HG02798 (cell line): ENCODE results near the gene BCL2L1.
"Not testable (repeated sequence)": the region's sequence is repeated elsewhere in the genome, so short reads cannot be mapped to it uniquely, and the experiment has no call there.

Experiments used
- ATAC-seq: cut with Tn5 transposase; IDR thresholded peaks from one replicate; pipeline ENCODE4 v1.9.1; 2021; ENCODE audit warnings: mild to moderate bottlenecking; ENCODE audit not compliant: unreplicated experiment, poor library complexity

Gene BCL2L1

GRCh38 chr20:31678389-31679356, 44.0 kb downstream of the BCL2L1 start:
- no peak for ATAC-seq

- ATAC-seq, result no peak
Measured at GRCh38 chr20:31677553-31678260, 45.0 kb downstream of the BCL2L1 start.

- ATAC-seq, result no peak
Measured at GRCh38 chr20:31676609-31676989, 46.1 kb downstream of the BCL2L1 start.

- ATAC-seq, result peak; percentile 67
Measured at GRCh38 chr20:31675828-31676608, 46.6 kb downstream of the BCL2L1 start.

- ATAC-seq, result peak; percentile 59
Measured at GRCh38 chr20:31674895-31675827, 47.5 kb downstream of the BCL2L1 start.

- no peak for ATAC-seq
Measured at GRCh38 chr20:31673943-31674463, 48.7 kb downstream of the BCL2L1 start.

- ATAC-seq, result no peak
Measured at GRCh38 chr20:31673435-31673834, 49.2 kb downstream of the BCL2L1 start.

GRCh38 chr20:31671324-31671723, 51.3 kb downstream of the BCL2L1 start:
- no peak for ATAC-seq

GRCh38 chr20:31670371-31671228, 52.1 kb downstream of the BCL2L1 start:
- ATAC-seq, result no peak

GRCh38 chr20:31669876-31670275, 52.8 kb downstream of the BCL2L1 start:
- ATAC-seq, result no peak

- not testable (repeated sequence) for ATAC-seq
Measured at GRCh38 chr20:31668944-31669343, 53.7 kb downstream of the BCL2L1 start.

GRCh38 chr20:31667315-31668285, 55.1 kb downstream of the BCL2L1 start:
- ATAC-seq, result no peak

GRCh38 chr20:31666258-31667042, 56.2 kb downstream of the BCL2L1 start:
- no peak for ATAC-seq

GRCh38 chr20:31665753-31666152, 56.9 kb downstream of the BCL2L1 start:
- ATAC-seq, result no peak

- ATAC-seq, result no peak
Measured at GRCh38 chr20:31664696-31665354, 57.8 kb downstream of the BCL2L1 start.
